H9 (cell line): ENCODE data around the gene PAEP. TPM values are rescaled to one million over a fixed set of nuclear protein-coding genes. Genes with fewer than 3 reads are reported as not detected.

ENCODE experiments used
- DNase-seq: peaks from one replicate; pipeline ENCODE4 v3.0.0-alpha.2; 2017
- H2AFZ ChIP-seq: one replicate; pipeline ENCODE4 v1.6.1; 2013; ENCODE audit warnings: mild to moderate bottlenecking, low read length, control low read depth, moderate library complexity
- H2AK5ac ChIP-seq: 2 replicates; pipeline ENCODE4 v1.6.1; 2013; ENCODE audit warnings: low read length, control low read depth, mixed read lengths; ENCODE audit not compliant: insufficient read length
- H2BK120ac ChIP-seq: one replicate; pipeline ENCODE4 v1.6.1; 2013; ENCODE audit warnings: low read depth, mild to moderate bottlenecking, low read length, control low read depth, inconsistent platforms; ENCODE audit not compliant: poor library complexity, severe bottlenecking
- H2BK12ac ChIP-seq: 2 replicates; pipeline ENCODE4 v1.6.1; 2013; ENCODE audit warnings: low read length, control low read depth, mixed read lengths, low read depth; ENCODE audit not compliant: insufficient read length
- H2BK15ac ChIP-seq: 2 replicates; pipeline ENCODE4 v1.6.1; 2013; ENCODE audit warnings: low read depth, low read length, control low read depth
- H2BK20ac ChIP-seq: one replicate; pipeline ENCODE4 v1.6.1; 2013; ENCODE audit warnings: low read depth, mild to moderate bottlenecking, low read length, control low read depth, inconsistent platforms; ENCODE audit not compliant: poor library complexity, severe bottlenecking
- H2BK5ac ChIP-seq: 2 replicates; pipeline ENCODE4 v1.6.1; 2013; ENCODE audit warnings: low read length, control low read depth, mixed read lengths; ENCODE audit not compliant: insufficient read length
- H3K14ac ChIP-seq: 2 replicates; pipeline ENCODE4 v1.6.1; 2013; ENCODE audit warnings: low read length, control low read depth; ENCODE audit not compliant: insufficient read depth
- H3K18ac ChIP-seq: 2 replicates; pipeline ENCODE4 v1.6.1; 2013; ENCODE audit warnings: low read depth, mild to moderate bottlenecking, mixed read lengths, low read length, control low read depth; ENCODE audit not compliant: insufficient read length
- H3K23ac ChIP-seq: 2 replicates; pipeline ENCODE4 v1.6.1; 2013; ENCODE audit warnings: low read length, control low read depth, mixed read lengths, low read depth; ENCODE audit not compliant: insufficient read length
- H3K23me2 ChIP-seq: 2 replicates; pipeline ENCODE4 v1.6.1; 2013; ENCODE audit warnings: low read depth, mild to moderate bottlenecking, mixed read lengths, low read length, control low read depth; ENCODE audit not compliant: insufficient read length, poor library complexity, severe bottlenecking
- H3K27ac ChIP-seq: 2 replicates; pipeline ENCODE4 v1.5.1; 2013; ENCODE audit warnings: low read length, control low read depth, mixed read lengths, low read depth; ENCODE audit not compliant: insufficient read length
- H3K27me3 ChIP-seq: 2 replicates; pipeline ENCODE4 v1.6.1; 2013; ENCODE audit warnings: low read length, control low read depth, inconsistent platforms; ENCODE audit not compliant: insufficient read depth
- H3K4ac ChIP-seq: 2 replicates; pipeline ENCODE4 v1.6.1; 2013; ENCODE audit warnings: low read depth, mild to moderate bottlenecking, control low read depth, inconsistent platforms, low read length, moderate library complexity
- H3K4me1 ChIP-seq: 2 replicates; pipeline ENCODE4 v1.6.1; 2013; ENCODE audit warnings: low read length, control low read depth, inconsistent platforms; ENCODE audit not compliant: insufficient read depth
- H3K4me2 ChIP-seq: 2 replicates; pipeline ENCODE4 v1.6.1; 2013; ENCODE audit warnings: low read length, control low read depth, mixed read lengths; ENCODE audit not compliant: insufficient read length, insufficient read depth
- H3K56ac ChIP-seq: 2 replicates; pipeline ENCODE4 v1.6.1; 2013; ENCODE audit warnings: low read depth, mild to moderate bottlenecking, mixed read lengths, low read length, control low read depth; ENCODE audit not compliant: insufficient read length
- H3K79me1 ChIP-seq: 2 replicates; pipeline ENCODE4 v1.6.1; 2013; ENCODE audit warnings: low read depth, mild to moderate bottlenecking, moderate library complexity, low read length, control low read depth, inconsistent platforms; ENCODE audit not compliant: insufficient read depth, poor library complexity, severe bottlenecking
- H3K79me2 ChIP-seq: 2 replicates; pipeline ENCODE4 v1.6.1; 2013; ENCODE audit warnings: low read length, control low read depth, inconsistent platforms; ENCODE audit not compliant: insufficient read depth
- H3K9ac ChIP-seq: 2 replicates; pipeline ENCODE4 v1.6.1; 2013; ENCODE audit warnings: low read length, control low read depth, mixed read lengths; ENCODE audit not compliant: insufficient read length; ENCODE audit errors: extremely low read depth
- H3K9me3 ChIP-seq: one replicate; pipeline ENCODE4 v1.6.1; 2013; ENCODE audit warnings: low read depth, low read length, inconsistent platforms; ENCODE audit not compliant: control insufficient read depth
- H3T11ph ChIP-seq: one replicate; pipeline ENCODE4 v1.6.1; 2013; ENCODE audit warnings: mild to moderate bottlenecking, low read length, control low read depth, inconsistent platforms
- H4K20me1 ChIP-seq: one replicate; pipeline ENCODE4 v1.6.1; 2013; ENCODE audit not compliant: control insufficient read depth, insufficient read length, insufficient read depth
- H4K5ac ChIP-seq: 2 replicates; pipeline ENCODE4 v1.6.1; 2013; ENCODE audit warnings: low read depth, mild to moderate bottlenecking, mixed read lengths, low read length, control low read depth; ENCODE audit not compliant: insufficient read length
- H4K8ac ChIP-seq: replicated peaks from 2 replicates; pipeline ENCODE4 v1.6.1; 2013; ENCODE audit warnings: low read length, control low read depth, mixed read lengths, low read depth; ENCODE audit not compliant: insufficient read length
- H4K91ac ChIP-seq: 2 replicates; pipeline ENCODE4 v1.6.1; 2013; ENCODE audit warnings: low read depth, mild to moderate bottlenecking, moderate library complexity, mixed read lengths, low read length, control low read depth; ENCODE audit not compliant: insufficient read length
- H3K27ac Mint-ChIP-seq, 3 experiments: 2 replicates in 2 of 3; 3 replicates in 1 of 3; pipeline ENCODE4 v1.8.0; 2020 to 2021; ENCODE audit warnings: mixed read lengths in 3 of 3, mild to moderate bottlenecking in 1 of 3, moderate library complexity in 1 of 3
- H3K27me3 Mint-ChIP-seq: 2 replicates; pipeline ENCODE4 v1.8.0; 2021; ENCODE audit warnings: low read depth, mild to moderate bottlenecking, moderate library complexity, mixed read lengths
- H3K36me3 Mint-ChIP-seq, 3 experiments: 2 replicates in 2 of 3; 3 replicates in 1 of 3; pipeline ENCODE4 v1.8.0; 2020 to 2021; ENCODE audit warnings: low read depth in 3 of 3, mixed read lengths in 3 of 3; ENCODE audit not compliant: insufficient read depth in 1 of 3
- H3K4me1 Mint-ChIP-seq, 2 experiments: 2 replicates each; pipeline ENCODE4 v1.8.0; 2020; ENCODE audit warnings: mixed read lengths in 2 of 2
- H3K4me3 Mint-ChIP-seq, 2 experiments: 2 replicates in 1 of 2; 3 replicates in 1 of 2; pipeline ENCODE4 v1.8.0; 2020 to 2021; ENCODE audit warnings: mild to moderate bottlenecking in 2 of 2, mixed read lengths in 2 of 2, moderate library complexity in 1 of 2
- H3K9me3 Mint-ChIP-seq, 2 experiments: 2 replicates in 1 of 2; 3 replicates in 1 of 2; pipeline ENCODE4 v1.8.0; 2020; ENCODE audit warnings: mild to moderate bottlenecking in 2 of 2, mixed read lengths in 2 of 2, moderate library complexity in 1 of 2
- CTCF ChIP-seq: fragments of 200-600 bp; sonication (generic); conservative IDR thresholded peaks from 3 replicates; pipeline ENCODE4 v1.8.0; 2021; ENCODE audit warnings: antibody characterized with exemption, mild to moderate bottlenecking
- WGBS: extraction: QIAGEN DNeasy Blood & Tissue Kit; methylation state at CpG from one replicate; pipeline ENCODE4 v1.1.7; 2013; ENCODE audit warnings: missing lambda C conversion rate, low lambda C conversion rate, mixed read lengths; ENCODE audit not compliant: insufficient read length; ENCODE audit errors: extremely low coverage; 5-methylcytosine and 5-hydroxymethylcytosine counted together
- total RNA-seq: library from RNA; stranded (reverse); gene quantifications from 2 replicates; pipeline ENCODE4 v1.2.1, GENCODE V29; 2021

PAEP gene
- total RNA-seq, 1 experiment from 2014 or later: not detected

GRCh38 chr9:135589596-135590485 lies 28.3 kb downstream of the PAEP start:
- H3K56ac ChIP-seq: no peak overlapping the region
- no peak overlapping the region for H3K23ac ChIP-seq
- no peak overlapping the region for H3K9ac ChIP-seq
- H2AFZ ChIP-seq: no peak overlapping the region
- no peak overlapping the region for H2BK12ac ChIP-seq
- no peaks in the 10 kb centered on the region; the same call in 1 of the 2 replicates for H3K27me3 Mint-ChIP-seq
- no peak overlapping the region for H2AK5ac ChIP-seq
- H3K18ac ChIP-seq: no peak overlapping the region
- H2BK20ac ChIP-seq: no peak overlapping the region
- H3K9me3 Mint-ChIP-seq: peaks cover 1 to 2% of the 10 kb centered on the region in 2 experiments; a peak in 2 of 5 replicates
- no peak for TF ChIP-seq CTCF
- H3K36me3 Mint-ChIP-seq: no peaks in the 10 kb centered on the region
- no peaks in the 10 kb centered on the region for H3K23me2 ChIP-seq
- no peaks in the 10 kb centered on the region for H3K4me1 ChIP-seq
- H3K9me3 ChIP-seq: no peaks in the 10 kb centered on the region
- no peak overlapping the region for H3K4ac ChIP-seq
- H2BK5ac ChIP-seq: no peak overlapping the region
- no peak overlapping the region; a peak in 1 of 5 replicates for H3K4me3 Mint-ChIP-seq
- H3K27me3 ChIP-seq: no peaks in the 10 kb centered on the region
- H3K4me2 ChIP-seq: no peak overlapping the region
- H2BK120ac ChIP-seq: no peak overlapping the region
- no peak for DNase-seq
- no peak overlapping the region for H3T11ph ChIP-seq
- H3K27ac Mint-ChIP-seq: peak overlapping the region in 2 of 3 experiments; percentile 68 to 79; a peak in 2 of 7 replicates
- H3K79me2 ChIP-seq: no peaks in the 10 kb centered on the region
- H4K20me1 ChIP-seq: no peaks in the 10 kb centered on the region
- H3K79me1 ChIP-seq: no peaks in the 10 kb centered on the region
- no peak overlapping the region for H3K14ac ChIP-seq
- no peak overlapping the region for H4K91ac ChIP-seq
- no peak overlapping the region for H3K27ac ChIP-seq
- no peak overlapping the region for H2BK15ac ChIP-seq
- H4K8ac ChIP-seq: no peak overlapping the region
- no peak overlapping the region for H4K5ac ChIP-seq
- WGBS: no CpG with 5 or more reads among the region's 15 CpGs
- no peaks in the 10 kb centered on the region for H3K4me1 Mint-ChIP-seq
